HG02610 (cell line): ENCODE measurements around the gene TMED8.

Experiments used
- ATAC-seq: cut with Tn5 transposase; IDR thresholded peaks from one replicate; pipeline ENCODE4 v1.9.1; 2021; ENCODE audit warnings: mild to moderate bottlenecking, moderate library complexity; ENCODE audit not compliant: unreplicated experiment

The TMED8 gene

GRCh38 chr14:77301103-77301502 lies 75.8 kb downstream of the TMED8 start:
- ATAC-seq: no peak

GRCh38 chr14:77299771-77300170 lies 77.1 kb downstream of the TMED8 start:
- ATAC-seq: no peak

DNA sequence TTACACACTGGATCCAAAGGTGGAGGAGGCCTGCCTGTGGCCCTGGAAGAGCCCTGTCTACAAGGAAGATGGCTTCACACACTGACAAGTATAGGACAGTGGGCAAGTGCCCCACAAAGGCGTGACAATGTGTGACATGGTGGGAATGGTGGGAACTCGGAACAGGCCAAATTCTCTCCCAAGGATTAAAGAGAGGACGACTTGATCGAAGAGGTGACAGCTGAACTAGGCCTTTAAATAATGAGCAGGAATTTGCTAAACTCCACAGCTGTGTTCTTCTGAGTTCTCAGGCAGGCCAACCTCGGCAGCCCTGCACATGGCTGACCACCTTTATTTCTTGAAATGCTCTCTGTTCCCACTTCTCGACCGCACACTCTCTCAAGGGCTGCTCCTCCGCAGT lies 80.0 kb downstream of the TMED8 start:
- ATAC-seq: no peak

DNA sequence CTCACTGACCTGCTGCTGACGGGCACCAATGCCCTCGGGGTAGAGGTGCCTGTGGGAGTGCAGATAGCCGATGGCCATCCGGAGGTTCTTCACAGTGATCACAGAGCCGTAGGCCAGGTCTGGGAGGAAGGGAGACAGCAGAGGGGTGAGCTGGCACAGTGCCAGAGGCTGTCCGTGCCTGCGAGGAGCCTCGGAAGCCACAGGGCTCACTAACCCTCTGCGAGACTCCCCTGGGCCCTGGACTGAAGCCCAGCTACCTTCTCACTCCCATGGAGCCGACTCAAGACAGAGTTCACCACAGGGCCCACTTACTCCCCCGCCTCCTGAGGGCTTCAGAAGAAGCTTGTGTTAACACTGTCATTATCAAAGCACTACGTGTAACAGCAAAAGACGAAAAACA lies 80.7 kb downstream of the TMED8 start:
- no peak for ATAC-seq

DNA sequence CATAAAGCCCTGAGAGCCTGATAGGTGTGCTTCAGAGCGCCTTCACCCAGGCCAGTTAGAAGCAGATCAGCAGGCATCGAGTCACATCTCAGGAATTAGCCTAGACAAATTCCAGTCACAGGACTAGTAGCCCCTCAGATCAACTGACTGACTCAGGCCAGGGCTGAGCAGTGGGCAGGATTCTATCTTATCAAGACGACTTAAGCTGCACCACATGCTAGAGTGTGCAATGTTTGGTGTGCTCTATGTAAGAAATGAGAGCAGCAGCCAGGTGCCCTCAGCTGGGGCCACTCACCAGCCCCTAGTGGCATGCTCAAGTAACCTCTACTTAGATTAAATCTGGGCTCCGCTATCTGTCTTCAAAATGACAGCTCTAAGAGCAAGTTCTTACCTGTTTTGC lies 86.2 kb downstream of the TMED8 start:
- ATAC-seq: no peak

- no peak for ATAC-seq
Measured at GRCh38 chr14:77286576-77286975, 90.3 kb downstream of the TMED8 start.
